Lung (tissue), 12 donors: Measurements from ENCODE around the gene CTAGE8. TPM values are rescaled to one million over a fixed set of nuclear protein-coding genes. Genes with fewer than 3 reads are reported as not detected.
"Not testable (repeated sequence)": the region's sequence is repeated elsewhere in the genome, so short reads cannot be mapped to it uniquely, and the experiment has no call there.

Source experiments
- ATAC-seq: fragments of 200-7000 bp; cut with Tn5 transposase; one replicate; pipeline ENCODE4 v1.9.1; 2020; ENCODE audit warnings: moderate number of reproducible peaks; ENCODE audit not compliant: insufficient read depth, low FRiP score
- DNase-seq, 3 donors: peaks; one replicate each; pipeline ENCODE4 v3.0.0-alpha.2; 2013 to 2017
- H3K27ac ChIP-seq, 2 donors: one replicate each; pipeline ENCODE4 v1.5.1; 2013; ENCODE audit warnings: mild to moderate bottlenecking in 2 of 2, moderate library complexity in 2 of 2, control low read depth in 1 of 2, inconsistent platforms in 1 of 2, low read depth in 1 of 2, low read length in 1 of 2
- H3K27me3 ChIP-seq, 3 donors: one replicate each; pipeline ENCODE4 v1.5.1; 2013; ENCODE audit warnings: low read length in 2 of 3; ENCODE audit not compliant: control insufficient read depth in 3 of 3, insufficient read depth in 3 of 3
- H3K36me3 ChIP-seq, 4 donors: one replicate each; pipeline ENCODE4 v1.5.1; 2013; ENCODE audit warnings: low read length in 4 of 4, mild to moderate bottlenecking in 1 of 4, moderate library complexity in 1 of 4; ENCODE audit not compliant: control insufficient read depth in 4 of 4, insufficient read depth in 4 of 4
- H3K4me1 ChIP-seq, 5 donors: one replicate each; pipeline ENCODE4 v1.5.1; 2013; ENCODE audit warnings: low read length in 5 of 5, mild to moderate bottlenecking in 2 of 5, moderate library complexity in 1 of 5; ENCODE audit not compliant: control insufficient read depth in 5 of 5, insufficient read depth in 5 of 5
- H3K4me3 ChIP-seq: one replicate; pipeline ENCODE4 v1.5.1; 2013; ENCODE audit warnings: mild to moderate bottlenecking, control low read depth, moderate library complexity
- H3K9ac ChIP-seq, 2 donors: one replicate each; pipeline ENCODE4 v1.5.1; 2013; ENCODE audit warnings: low read length in 2 of 2, control low read depth in 1 of 2; ENCODE audit not compliant: insufficient read depth in 1 of 2
- H3K9me3 ChIP-seq, 4 donors: one replicate each; pipeline ENCODE4 v1.5.1; 2013; ENCODE audit warnings: low read length in 3 of 4, mild to moderate bottlenecking in 1 of 4, moderate library complexity in 1 of 4; ENCODE audit not compliant: control insufficient read depth in 4 of 4, insufficient read depth in 3 of 4
- WGBS, 2 donors: extraction: QIAGEN DNeasy Blood & Tissue Kit; methylation state at CpG; one replicate each; pipeline ENCODE4 v1.1.7; 2013; 5-methylcytosine and 5-hydroxymethylcytosine counted together
- polyA plus RNA-seq, 2 donors: library from polyadenylated mRNA; stranded (reverse); fragments of 200-250 nt; gene quantifications; one replicate each; pipeline ENCODE4 v1.2.1, GENCODE V29; 2013
- total RNA-seq, 2 donors: library from RNA; depleted of rRNA in 1 of 2; stranded (reverse); fragments of >200 nt in 1 of 2; gene quantifications; one replicate each; pipeline ENCODE4 v1.2.1, GENCODE V29; 2014 to 2021
- TF ChIP-seq, protein P1 (sequence below): IDR thresholded peaks from 2 replicates; pipeline ENCODE4 v1.5.1; 2012; ENCODE audit warnings: mild to moderate bottlenecking; ENCODE audit errors: control extremely low read depth, extremely low read depth
- donor health status: control.
- donor health status: control.
- donor health status: Bipolar disorder and iron deficiency.
- donor health status: healthy.
- donor health status: DM: yes; HTN: yes; CAD: no.

CTAGE8 gene
- total and polyA plus RNA-seq, 4 donors = 0.76 to 2.4 (median 0.92) TPM; not detected in 1

DNA sequence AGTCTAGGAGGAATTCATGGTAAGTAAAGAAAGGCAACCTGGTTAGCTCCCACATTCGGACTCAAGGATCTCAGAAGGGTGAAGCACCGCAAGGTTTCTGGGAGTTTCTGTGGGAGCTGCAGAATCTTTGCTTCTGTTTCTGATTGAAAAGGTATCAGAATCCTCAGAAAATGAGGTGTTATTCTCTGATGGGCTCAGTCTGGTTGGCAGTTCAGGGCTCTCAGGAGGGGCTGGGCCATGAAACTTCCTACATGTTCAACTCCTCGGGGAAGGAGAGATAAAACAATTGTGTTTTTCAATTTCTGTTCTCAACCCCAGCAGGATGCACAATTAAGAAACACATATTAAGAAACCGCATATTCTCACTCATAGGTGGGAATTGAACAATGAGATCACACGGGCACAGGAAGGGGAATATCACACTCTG lies 13.6 kb downstream of the CTAGE8 start:
- no peak overlapping the region for H3K9ac ChIP-seq
- ATAC-seq (no peak), DNase-seq (no peak)
- H3K4me1 ChIP-seq = no peaks in the 10 kb centered on the region
- 70 to 82% methylated on average over 5 of the region's 5 CpGs for WGBS, 2 donors
- no peaks in the 10 kb centered on the region for H3K9me3 ChIP-seq
- TF ChIP-seq, protein P1, sequence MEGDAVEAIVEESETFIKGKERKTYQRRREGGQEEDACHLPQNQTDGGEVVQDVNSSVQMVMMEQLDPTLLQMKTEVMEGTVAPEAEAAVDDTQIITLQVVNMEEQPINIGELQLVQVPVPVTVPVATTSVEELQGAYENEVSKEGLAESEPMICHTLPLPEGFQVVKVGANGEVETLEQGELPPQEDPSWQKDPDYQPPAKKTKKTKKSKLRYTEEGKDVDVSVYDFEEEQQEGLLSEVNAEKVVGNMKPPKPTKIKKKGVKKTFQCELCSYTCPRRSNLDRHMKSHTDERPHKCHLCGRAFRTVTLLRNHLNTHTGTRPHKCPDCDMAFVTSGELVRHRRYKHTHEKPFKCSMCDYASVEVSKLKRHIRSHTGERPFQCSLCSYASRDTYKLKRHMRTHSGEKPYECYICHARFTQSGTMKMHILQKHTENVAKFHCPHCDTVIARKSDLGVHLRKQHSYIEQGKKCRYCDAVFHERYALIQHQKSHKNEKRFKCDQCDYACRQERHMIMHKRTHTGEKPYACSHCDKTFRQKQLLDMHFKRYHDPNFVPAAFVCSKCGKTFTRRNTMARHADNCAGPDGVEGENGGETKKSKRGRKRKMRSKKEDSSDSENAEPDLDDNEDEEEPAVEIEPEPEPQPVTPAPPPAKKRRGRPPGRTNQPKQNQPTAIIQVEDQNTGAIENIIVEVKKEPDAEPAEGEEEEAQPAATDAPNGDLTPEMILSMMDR = no peak
- no peaks in the 10 kb centered on the region for H3K27me3 ChIP-seq
- H3K4me3 ChIP-seq = no peak overlapping the region
- no peaks in the 10 kb centered on the region for H3K36me3 ChIP-seq
- H3K27ac ChIP-seq = no peak overlapping the region

- H3K4me3 ChIP-seq, H3K9ac ChIP-seq, H3K27ac ChIP-seq, H3K9me3 ChIP-seq, H3K4me1 ChIP-seq, H3K27me3 ChIP-seq, DNase-seq, H3K36me3 ChIP-seq, ATAC-seq: not testable (repeated sequence)
- WGBS, 2 donors = no CpG with 5 or more reads among the region's 4 CpGs
Observed at GRCh38 chr7:144252307-144252706, 16.8 kb downstream of the CTAGE8 start.

GRCh38 chr7:144247674-144248330 lies 21.3 kb downstream of the CTAGE8 start:
- no CpG with 5 or more reads among the region's 1 CpG for WGBS, 2 donors
- H3K4me3 ChIP-seq = not testable (repeated sequence)

DNA sequence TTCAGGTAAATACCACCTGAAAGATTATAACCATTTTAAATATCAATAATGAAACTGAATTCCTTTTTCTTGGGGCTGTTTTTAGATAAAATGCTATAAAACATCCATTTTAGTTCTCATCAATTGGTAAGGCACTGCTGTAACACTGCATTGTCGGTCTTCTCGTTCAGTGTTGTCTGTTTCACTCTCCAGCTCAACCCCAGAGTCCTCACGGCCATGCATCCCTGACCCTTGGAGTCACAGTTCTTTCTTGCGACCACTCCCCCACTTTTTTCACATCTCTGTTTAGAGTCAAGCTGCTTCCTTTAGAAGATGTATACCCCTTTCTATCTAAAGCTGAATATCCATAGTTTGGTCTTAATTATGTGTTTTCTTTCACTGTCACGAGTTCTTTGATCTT lies 22.1 kb downstream of the CTAGE8 start:
- H3K36me3 ChIP-seq, ATAC-seq, H3K9ac ChIP-seq, H3K9me3 ChIP-seq, H3K4me3 ChIP-seq, H3K27ac ChIP-seq, H3K27me3 ChIP-seq, H3K4me1 ChIP-seq, DNase-seq: not testable (repeated sequence)
- no CpG with 5 or more reads among the region's 5 CpGs for whole genome bisulfite sequencing, 2 donors

More at GRCh38 chr7:144247674-144248330, 21.3 kb downstream of the CTAGE8 start:
- not testable (repeated sequence) for ATAC-seq, H3K36me3 ChIP-seq, H3K27me3 ChIP-seq, H3K9me3 ChIP-seq, H3K9ac ChIP-seq, DNase-seq, H3K4me1 ChIP-seq, H3K27ac ChIP-seq

DNA sequence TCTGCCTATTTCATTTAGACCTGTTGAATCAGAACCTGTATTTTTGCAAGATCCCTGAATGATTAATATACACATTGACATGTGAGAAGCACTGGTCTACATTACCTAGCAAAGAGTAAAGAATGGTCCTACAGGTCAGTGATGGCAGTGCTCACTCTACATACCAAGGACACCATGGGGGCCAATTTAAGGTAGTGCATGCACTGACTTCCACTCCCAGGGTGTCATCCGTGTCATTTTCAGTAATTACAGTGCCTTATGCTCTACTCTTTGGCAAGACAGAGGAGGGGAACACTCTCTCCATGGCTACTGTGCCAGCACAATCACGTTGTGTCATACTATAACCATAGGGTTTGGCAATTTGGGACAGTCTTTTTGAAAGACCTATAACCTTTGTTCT lies 23.7 kb downstream of the CTAGE8 start:
- H3K9me3 ChIP-seq, H3K36me3 ChIP-seq, H3K9ac ChIP-seq, H3K27ac ChIP-seq, H3K4me1 ChIP-seq, DNase-seq, H3K27me3 ChIP-seq, ATAC-seq, H3K4me3 ChIP-seq: not testable (repeated sequence)
- no CpG with 5 or more reads among the region's 2 CpGs for WGBS, 2 donors

- H3K9me3 ChIP-seq, H3K27me3 ChIP-seq, ATAC-seq, H3K4me3 ChIP-seq, H3K27ac ChIP-seq, H3K36me3 ChIP-seq, H3K4me1 ChIP-seq, H3K9ac ChIP-seq, DNase-seq: not testable (repeated sequence)
- 95 to 100% methylated on average over 1 of the region's 2 CpGs for WGBS, 2 donors
Observed at GRCh38 chr7:144239365-144239764, 29.7 kb downstream of the CTAGE8 start, which contains the start of gene OR2A42. Gene OR2A42, minus strand, starts transcription at chr7:144239605. Its CDS starts 6,762 bp downstream, at chr7:144232843.

- H3K27me3 ChIP-seq, H3K4me1 ChIP-seq, ATAC-seq, H3K4me3 ChIP-seq, H3K27ac ChIP-seq, DNase-seq, H3K9ac ChIP-seq, H3K9me3 ChIP-seq, H3K36me3 ChIP-seq: not testable (repeated sequence)
- 91% methylated on average over 2 of the region's 2 CpGs for WGBS, 2 donors
Observed at GRCh38 chr7:144238530-144239082, 30.5 kb downstream of the CTAGE8 start.
